Measurements from ENCODE around the gene ARHGEF11. TPM values are rescaled to one million over a fixed set of nuclear protein-coding genes. Genes with fewer than 3 reads are reported as not detected.

Gene ARHGEF11
- total RNA-seq, 1 experiment from 2014 or later: 44.7 TPM

DNA sequence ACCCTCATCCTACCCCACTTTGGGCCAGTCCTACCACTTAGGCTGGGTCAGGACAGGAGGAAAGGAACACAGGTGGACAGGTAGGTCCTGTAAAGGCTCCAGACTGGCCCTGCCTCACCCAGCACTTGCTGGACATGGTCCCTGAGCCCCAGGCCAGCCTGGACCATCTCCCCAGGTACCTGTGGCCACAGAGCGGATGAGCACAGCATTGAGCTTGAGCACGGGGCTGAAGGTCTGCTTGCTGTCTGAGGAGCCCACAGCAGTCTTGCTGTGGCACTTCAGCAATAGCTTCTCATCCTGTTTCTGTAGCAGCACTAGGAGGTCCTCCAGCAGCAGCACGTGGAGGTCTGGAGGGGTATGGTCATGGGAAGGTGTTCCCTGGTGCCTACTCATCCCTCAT lies 101.8 kb downstream of the ARHGEF11 start:
- no peak for DNase-seq
- peaks cover 78% of the 10 kb centered on the region for H3K36me3 ChIP-seq (replicated peaks; ENCODE audit: control insufficient read depth, insufficient read depth, low read length)
- H3K27me3 ChIP-seq (ENCODE audit: control insufficient read depth, insufficient read depth, low read length): no peaks in the 10 kb centered on the region
- H3K4me3 ChIP-seq (ENCODE audit: insufficient read depth, low read depth, low read length): no peak overlapping the region

DNA sequence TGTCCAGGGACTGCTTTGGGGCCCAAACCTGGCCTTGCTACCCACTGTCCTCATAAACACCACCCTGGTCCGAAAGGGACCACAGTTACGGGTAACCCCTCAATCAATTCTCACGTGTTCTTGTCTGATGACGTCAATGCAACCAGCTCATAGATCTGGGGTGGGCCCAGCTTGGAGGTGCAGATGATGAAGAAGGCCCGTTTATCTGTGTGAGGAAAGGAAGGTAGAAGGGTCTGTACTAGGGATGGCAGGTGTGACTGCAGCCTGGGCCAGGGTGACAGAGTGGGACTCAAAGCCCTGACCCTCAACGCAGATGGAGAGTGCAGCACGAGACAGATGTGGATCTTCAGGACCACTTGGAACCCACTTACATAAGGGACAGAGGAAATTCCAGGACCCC lies 103.0 kb downstream of the ARHGEF11 start:
- DNase-seq: no peak
- Histone ChIP-seq H3K36me3 (replicated peaks; ENCODE audit: control insufficient read depth, insufficient read depth, low read length) (peaks cover 72% of the 10 kb centered on the region), H3K27me3 (ENCODE audit: control insufficient read depth, insufficient read depth, low read length) (no peaks in the 10 kb centered on the region), H3K4me3 (ENCODE audit: insufficient read depth, low read depth, low read length) (no peak overlapping the region)

- DNase-seq: no peak
- H3K4me3 ChIP-seq (ENCODE audit: insufficient read depth, low read depth, low read length): no peak overlapping the region
- H3K36me3 ChIP-seq (replicated peaks; ENCODE audit: control insufficient read depth, insufficient read depth, low read length): peaks cover 69% of the 10 kb centered on the region
- no peaks in the 10 kb centered on the region for H3K27me3 ChIP-seq (ENCODE audit: control insufficient read depth, insufficient read depth, low read length)
These were observed 103.4 kb downstream of the ARHGEF11 start for GRCh38 chr1:156942176-156942575.

- H3K4me3 ChIP-seq (ENCODE audit: insufficient read depth, low read depth, low read length): no peak overlapping the region
- peaks cover 65% of the 10 kb centered on the region for H3K36me3 ChIP-seq (replicated peaks; ENCODE audit: control insufficient read depth, insufficient read depth, low read length)
- no peaks in the 10 kb centered on the region for H3K27me3 ChIP-seq (ENCODE audit: control insufficient read depth, insufficient read depth, low read length)
- DNase-seq: no peak
These were observed 103.9 kb downstream of the ARHGEF11 start for GRCh38 chr1:156941675-156942074.

- Histone ChIP-seq H3K36me3 (replicated peaks; ENCODE audit: control insufficient read depth, insufficient read depth, low read length) (peaks cover 54% of the 10 kb centered on the region), H3K27me3 (ENCODE audit: control insufficient read depth, insufficient read depth, low read length) (no peaks in the 10 kb centered on the region), H3K4me3 (ENCODE audit: insufficient read depth, low read depth, low read length) (no peak overlapping the region)
- no peak for DNase-seq
These were observed 105.7 kb downstream of the ARHGEF11 start for GRCh38 chr1:156939786-156940334.

DNA sequence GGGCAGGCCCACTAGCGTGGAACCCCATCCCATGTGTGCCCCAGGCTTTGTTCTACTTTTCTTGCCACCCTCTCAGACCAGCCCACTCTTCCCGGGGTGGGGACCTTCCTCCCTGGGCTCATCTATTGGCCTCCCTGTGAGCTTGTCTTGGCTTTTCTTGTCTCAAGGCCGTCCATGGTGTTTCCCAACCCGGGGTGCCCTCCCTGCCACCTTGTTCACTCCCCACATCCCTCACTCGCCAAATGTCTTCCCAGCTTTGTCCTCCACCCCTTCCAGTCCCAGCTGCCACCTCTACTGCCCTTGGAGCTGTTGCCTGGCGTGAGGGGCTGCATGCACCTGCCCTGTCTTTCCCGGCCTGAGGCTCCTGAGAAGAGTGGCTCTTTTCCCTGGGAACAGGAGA lies 106.7 kb downstream of the ARHGEF11 start:
- no peak overlapping the region for H3K4me3 ChIP-seq (ENCODE audit: insufficient read depth, low read depth, low read length)
- H3K36me3 ChIP-seq (replicated peaks; ENCODE audit: control insufficient read depth, insufficient read depth, low read length): peaks cover 45% of the 10 kb centered on the region
- no peaks in the 10 kb centered on the region for H3K27me3 ChIP-seq (ENCODE audit: control insufficient read depth, insufficient read depth, low read length)
- no peak for DNase-seq

DNA sequence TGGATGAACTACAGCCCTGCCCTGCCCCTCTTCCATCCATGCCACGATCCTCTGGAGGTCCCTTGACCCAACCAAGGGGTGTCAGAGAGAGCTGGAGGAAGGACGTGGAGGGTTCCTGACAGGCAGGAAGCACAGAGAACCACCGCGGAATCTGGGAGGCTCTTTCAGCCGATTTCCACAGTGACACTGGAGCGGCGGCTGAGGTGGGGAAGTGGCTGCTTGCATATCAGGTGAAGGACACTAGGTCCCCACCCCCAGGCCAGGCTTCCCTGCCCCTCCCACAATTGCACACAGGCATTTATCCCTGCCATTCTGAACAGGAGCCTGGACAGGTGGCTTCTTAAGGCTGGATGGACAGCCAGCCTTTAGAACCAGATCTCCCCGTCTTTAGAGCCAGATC lies 107.7 kb downstream of the ARHGEF11 start:
- DNase-seq: no peak
- no peak overlapping the region for H3K4me3 ChIP-seq (ENCODE audit: insufficient read depth, low read depth, low read length)
- no peaks in the 10 kb centered on the region for H3K27me3 ChIP-seq (ENCODE audit: control insufficient read depth, insufficient read depth, low read length)
- peaks cover 39% of the 10 kb centered on the region for H3K36me3 ChIP-seq (replicated peaks; ENCODE audit: control insufficient read depth, insufficient read depth, low read length)

DNA sequence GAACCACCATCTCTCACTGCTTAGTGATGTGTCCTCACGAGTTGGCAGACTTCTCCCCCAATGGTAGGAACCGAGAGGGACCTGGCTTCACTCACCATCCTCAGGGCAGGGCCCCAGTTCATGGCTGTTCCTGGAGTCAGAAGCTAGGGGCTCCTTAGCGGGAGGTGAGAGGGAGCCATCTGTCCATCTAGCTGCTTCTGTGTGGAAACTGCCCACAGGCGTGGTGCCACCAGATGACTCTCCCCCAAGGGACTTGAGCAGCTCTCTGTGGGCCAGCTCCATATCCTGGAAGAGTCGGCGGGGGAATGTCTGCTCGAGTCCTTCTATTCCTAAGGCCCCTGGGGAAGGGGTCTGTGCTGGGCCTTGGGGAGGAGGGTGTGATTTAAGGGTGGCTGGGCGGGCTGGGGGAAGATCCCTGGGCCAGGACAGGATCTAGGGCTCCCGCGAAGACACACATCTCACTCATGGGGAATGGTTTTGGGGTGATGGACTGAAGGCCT lies 108.8 kb downstream of the ARHGEF11 start:
- no peaks in the 10 kb centered on the region for H3K27me3 ChIP-seq (ENCODE audit: control insufficient read depth, insufficient read depth, low read length)
- DNase-seq: no peak
- no peak overlapping the region for H3K4me3 ChIP-seq (ENCODE audit: insufficient read depth, low read depth, low read length)
- peaks cover 31% of the 10 kb centered on the region for H3K36me3 ChIP-seq (replicated peaks; ENCODE audit: control insufficient read depth, insufficient read depth, low read length)

GRCh38 chr1:156936191-156936590 lies 109.4 kb downstream of the ARHGEF11 start:
- no peak overlapping the region for H3K4me3 ChIP-seq (ENCODE audit: insufficient read depth, low read depth, low read length)
- DNase-seq: no peak
- peaks cover 27% of the 10 kb centered on the region for H3K36me3 ChIP-seq (replicated peaks; ENCODE audit: control insufficient read depth, insufficient read depth, low read length)
- peaks cover under 1% of the 10 kb centered on the region for H3K27me3 ChIP-seq (ENCODE audit: control insufficient read depth, insufficient read depth, low read length)

GRCh38 chr1:156935505-156936128 lies 109.9 kb downstream of the ARHGEF11 start:
- DNase-seq: no peak
- no peak overlapping the region for H3K4me3 ChIP-seq (ENCODE audit: insufficient read depth, low read depth, low read length)
- peaks cover 24% of the 10 kb centered on the region for H3K36me3 ChIP-seq (replicated peaks; ENCODE audit: control insufficient read depth, insufficient read depth, low read length)
- H3K27me3 ChIP-seq (ENCODE audit: control insufficient read depth, insufficient read depth, low read length): peaks cover 2% of the 10 kb centered on the region

- peaks cover 19% of the 10 kb centered on the region for H3K27me3 ChIP-seq (ENCODE audit: control insufficient read depth, insufficient read depth, low read length)
- H3K4me3 ChIP-seq (ENCODE audit: insufficient read depth, low read depth, low read length): no peak overlapping the region
- DNase-seq: no peak
- peaks cover 6% of the 10 kb centered on the region for H3K36me3 ChIP-seq (replicated peaks; ENCODE audit: control insufficient read depth, insufficient read depth, low read length)
These were observed 112.4 kb downstream of the ARHGEF11 start for GRCh38 chr1:156933136-156933535.

GRCh38 chr1:156931974-156932710 lies 113.4 kb downstream of the ARHGEF11 start:
- Histone ChIP-seq H3K27me3 (ENCODE audit: control insufficient read depth, insufficient read depth, low read length) (peaks cover 29% of the 10 kb centered on the region), H3K4me3 (ENCODE audit: insufficient read depth, low read depth, low read length) (no peak overlapping the region), H3K36me3 (replicated peaks; ENCODE audit: control insufficient read depth, insufficient read depth, low read length) (peaks cover 6% of the 10 kb centered on the region)
- DNase-seq: no peak

DNA sequence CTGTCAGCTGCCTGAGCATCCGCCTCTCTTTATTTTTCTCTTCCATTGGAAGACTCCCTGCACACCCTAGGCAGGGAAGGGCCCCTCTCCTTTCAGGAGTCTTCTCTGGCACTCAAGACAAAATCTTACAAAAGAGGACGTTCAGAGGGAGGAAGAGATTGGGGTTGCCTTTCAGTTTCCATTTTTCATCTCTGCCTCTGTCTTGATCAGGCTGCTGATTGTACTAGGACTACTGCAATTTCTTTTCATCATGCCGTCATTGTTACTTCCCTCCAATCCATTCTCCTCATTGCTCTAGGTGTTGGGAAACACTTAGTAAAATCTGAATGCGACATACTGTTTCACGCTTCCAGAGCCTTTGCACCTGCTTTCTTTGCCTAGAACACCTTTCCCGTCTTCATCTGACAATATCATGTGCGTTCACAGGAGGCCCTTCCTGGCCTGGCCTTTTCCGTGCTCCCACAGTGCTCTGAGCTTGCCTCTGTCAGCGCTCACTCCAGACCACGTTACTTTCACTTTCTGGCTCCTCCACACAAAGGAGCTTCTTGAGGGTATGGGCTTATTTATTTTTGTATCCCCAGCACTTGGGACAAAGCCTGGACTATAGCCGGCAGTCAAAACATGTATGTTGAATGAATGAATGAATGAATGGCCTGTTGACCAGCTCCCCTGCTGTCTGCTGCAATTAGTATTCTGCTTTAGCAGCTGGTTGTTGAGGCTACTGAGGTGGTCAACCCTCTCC lies 114.2 kb downstream of the ARHGEF11 start:
- H3K27me3 ChIP-seq (ENCODE audit: control insufficient read depth, insufficient read depth, low read length): peaks cover 36% of the 10 kb centered on the region
- no peak overlapping the region for H3K4me3 ChIP-seq (ENCODE audit: insufficient read depth, low read depth, low read length)
- no peak for DNase-seq
- peaks cover 3% of the 10 kb centered on the region for H3K36me3 ChIP-seq (replicated peaks; ENCODE audit: control insufficient read depth, insufficient read depth, low read length)

GRCh38 chr1:156930483-156930882 lies 115.1 kb downstream of the ARHGEF11 start:
- H3K27me3 ChIP-seq (ENCODE audit: control insufficient read depth, insufficient read depth, low read length): peaks cover 45% of the 10 kb centered on the region
- DNase-seq: no peak
- peaks cover 3% of the 10 kb centered on the region for H3K36me3 ChIP-seq (replicated peaks; ENCODE audit: control insufficient read depth, insufficient read depth, low read length)
- H3K4me3 ChIP-seq (ENCODE audit: insufficient read depth, low read depth, low read length): no peak overlapping the region

Measured in H7 (cell line).